ENCODE data around the gene ULBP2.
"Not testable (repeated sequence)": the region's sequence is repeated elsewhere in the genome, so short reads cannot be mapped to it uniquely, and the experiment has no call there.

ULBP2 gene

DNA sequence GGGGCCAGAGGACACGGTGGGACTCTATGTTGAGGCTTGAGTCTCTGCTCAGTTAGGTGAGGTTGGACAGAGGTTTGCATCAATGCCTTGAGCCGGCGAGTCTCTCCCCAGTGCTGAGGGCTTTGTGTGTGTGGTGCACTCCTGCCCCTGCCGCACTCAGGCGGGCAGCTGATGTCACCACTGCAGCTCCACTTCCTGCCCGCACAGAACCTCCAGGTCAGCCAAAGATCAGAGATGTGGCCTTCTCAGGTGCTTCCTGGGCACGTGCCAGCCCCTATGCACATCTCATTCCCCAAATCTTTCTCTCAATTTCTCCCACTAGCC is 49.6 kb downstream of the ULBP2 start:
- in situ Hi-C loops (cut with MboI; ENCODE audit: low sequenced_read_pairs), result not testable (repeated sequence)

DNA sequence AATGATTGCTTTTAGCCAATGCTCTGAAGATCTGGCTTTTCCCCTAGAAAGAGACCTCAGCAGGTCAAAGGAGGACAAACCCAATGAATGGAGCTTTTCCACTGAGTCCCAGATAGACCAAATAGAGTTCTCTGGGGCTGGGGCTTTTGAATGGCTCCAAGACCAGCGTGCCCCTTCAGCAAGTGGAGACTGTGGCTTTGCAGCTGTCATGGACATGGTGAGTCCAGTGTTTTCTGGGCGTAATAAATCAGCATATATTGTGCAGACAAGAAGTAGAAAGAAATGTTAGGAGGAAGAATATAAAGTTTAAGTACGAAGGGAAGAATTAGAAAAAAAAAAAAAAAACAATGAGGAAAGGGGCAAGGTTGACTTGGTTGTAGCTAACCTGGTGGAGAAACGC is 50.0 kb downstream of the ULBP2 start:
- in situ Hi-C loops (cut with MboI; ENCODE audit: low sequenced_read_pairs), result no loop called here

DNA sequence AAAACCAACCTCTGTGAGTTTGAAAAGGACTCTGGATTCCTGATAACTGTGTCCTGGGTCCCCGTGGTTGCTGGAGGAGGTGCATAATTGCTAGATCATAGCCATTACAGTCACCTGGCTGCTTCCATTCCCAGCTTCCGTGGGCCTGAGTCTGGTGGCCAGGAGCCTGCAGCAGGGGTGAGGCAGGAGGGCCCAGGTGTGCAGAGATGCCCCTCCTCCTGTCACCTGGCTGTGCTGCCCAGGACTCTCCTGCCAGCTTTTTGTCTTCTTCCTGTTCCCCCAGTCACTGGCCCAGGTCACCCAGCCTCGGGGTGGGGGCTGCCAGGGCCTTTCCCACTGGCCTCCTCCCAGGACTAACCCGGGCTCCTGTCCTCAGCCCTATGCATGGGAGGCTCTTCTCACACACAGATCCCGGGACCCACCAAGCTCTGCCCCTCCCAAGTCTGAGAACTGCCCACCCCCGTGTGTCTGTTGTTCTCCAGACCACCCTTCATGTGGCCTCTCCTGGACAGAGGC is 53.5 kb downstream of the ULBP2 start:
- in situ Hi-C loops (cut with MboI; ENCODE audit: low sequenced_read_pairs), result no loop called here

DNA sequence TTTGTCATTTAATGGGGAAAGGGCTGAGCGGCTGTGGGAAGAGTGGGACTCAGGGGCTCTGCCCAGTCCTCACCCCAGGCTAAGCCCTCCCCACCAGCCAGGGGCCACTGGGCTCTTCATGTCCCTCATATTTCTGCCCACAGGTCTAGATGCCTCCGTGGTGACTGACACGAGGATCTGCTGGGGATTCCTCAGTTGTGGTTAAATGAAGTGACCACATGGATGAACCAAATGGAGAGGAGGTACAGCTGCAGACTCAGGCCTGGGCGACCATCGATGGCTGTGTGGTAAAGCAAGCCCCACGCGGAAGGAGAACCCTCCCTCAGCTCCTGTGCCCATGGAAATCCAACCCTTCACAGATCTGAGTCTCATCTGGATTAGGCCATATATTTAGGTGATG is 54.2 kb downstream of the ULBP2 start:
- in situ Hi-C loops (cut with MboI; ENCODE audit: low sequenced_read_pairs), result no loop called here
